Thymus (tissue), 11 donors: ENCODE measurements around the gene PARD3. TPM values are rescaled to one million over a fixed set of nuclear protein-coding genes. Genes with fewer than 3 reads are reported as not detected.

ENCODE experiments used
- DNase-seq, 9 donors: peaks; one replicate each; pipeline ENCODE4 v3.0.0-alpha.2; 2013; ENCODE audit warnings: low spot score in 9 of 9, low read depth in 6 of 9, missing footprints in 1 of 9
- H3K27ac ChIP-seq, 2 donors: one replicate each; pipeline ENCODE4 v1.5.1; 2013; ENCODE audit warnings: control low read depth in 1 of 2, low read depth in 1 of 2, low read length in 1 of 2, mild to moderate bottlenecking in 1 of 2, moderate library complexity in 1 of 2
- H3K27me3 ChIP-seq, 2 donors: one replicate each; pipeline ENCODE4 v1.5.1; 2013; ENCODE audit warnings: low read length in 1 of 2; ENCODE audit not compliant: control insufficient read depth in 2 of 2, insufficient read depth in 1 of 2
- H3K36me3 ChIP-seq, 2 donors: one replicate each; pipeline ENCODE4 v1.5.1; 2013; ENCODE audit warnings: low read length in 1 of 2, mild to moderate bottlenecking in 1 of 2, moderate library complexity in 1 of 2; ENCODE audit not compliant: control insufficient read depth in 2 of 2, insufficient read depth in 2 of 2
- H3K4me1 ChIP-seq, 2 donors: one replicate each; pipeline ENCODE4 v1.5.1; 2013; ENCODE audit warnings: low read length in 2 of 2; ENCODE audit not compliant: control insufficient read depth in 2 of 2, insufficient read depth in 2 of 2
- H3K4me3 ChIP-seq, 2 donors: one replicate each; pipeline ENCODE4 v1.5.1; 2013; ENCODE audit warnings: low read length in 2 of 2, control low read depth in 1 of 2, mild to moderate bottlenecking in 1 of 2
- H3K9me3 ChIP-seq, 2 donors: one replicate each; pipeline ENCODE4 v1.5.1; 2013; ENCODE audit warnings: low read length in 1 of 2, mild to moderate bottlenecking in 1 of 2; ENCODE audit not compliant: control insufficient read depth in 2 of 2, insufficient read depth in 1 of 2
- WGBS: extraction: QIAGEN DNeasy Blood & Tissue Kit; methylation state at CpG from one replicate; pipeline ENCODE4 v1.1.7; 2013; 5-methylcytosine and 5-hydroxymethylcytosine counted together
- polyA plus RNA-seq: library from polyadenylated mRNA; stranded (reverse); fragments of 200-250 nt; gene quantifications from one replicate; pipeline ENCODE4 v1.2.3, GENCODE V29; 2013
- total RNA-seq: library from RNA; stranded (reverse); fragments of 120-200 nt; gene quantifications from one replicate; pipeline ENCODE4 v1.2.4, GENCODE V29; 2013
- donor health status: healthy.

PARD3 gene
- total and polyA plus RNA-seq, 2 donors, result 13.3 to 23.5 TPM

GRCh38 chr10:34377833-34378232 lies 437.3 kb downstream of the PARD3 start:
- Histone ChIP-seq H3K4me1 (no peaks in the 10 kb centered on the region), H3K27ac (no peak overlapping the region), H3K9me3 (no peaks in the 10 kb centered on the region), H3K4me3 (no peak overlapping the region), H3K36me3 (peaks cover 0 to 4% of the 10 kb centered on the region in 2 donors), H3K27me3 (no peaks in the 10 kb centered on the region)
- 97% methylated on average over 5 of the region's 5 CpGs for WGBS
- no peak for DNase-seq

GRCh38 chr10:34374356-34375045 lies 440.6 kb downstream of the PARD3 start:
- Histone ChIP-seq H3K4me3 (no peak overlapping the region), H3K9me3 (no peaks in the 10 kb centered on the region), H3K36me3 (no peaks in the 10 kb centered on the region), H3K27me3 (no peaks in the 10 kb centered on the region), H3K4me1 (peaks cover 8% of the 10 kb centered on the region in 2 donors), H3K27ac (no peak overlapping the region)
- 87% methylated on average over 6 of the region's 6 CpGs for whole genome bisulfite sequencing
- DNase-seq, result no peak

GRCh38 chr10:34373211-34373610 lies 441.9 kb downstream of the PARD3 start:
- Histone ChIP-seq H3K27me3 (no peaks in the 10 kb centered on the region), H3K36me3 (no peaks in the 10 kb centered on the region), H3K4me1 (peaks cover 8% of the 10 kb centered on the region in 2 donors), H3K4me3 (no peak overlapping the region), H3K9me3 (no peaks in the 10 kb centered on the region), H3K27ac (no peak overlapping the region)
- 98% methylated on average over 4 of the region's 4 CpGs for WGBS
- DNase-seq, result no peak

- H3K9me3 ChIP-seq, result no peaks in the 10 kb centered on the region
- no peak overlapping the region for H3K27ac ChIP-seq
- no peak overlapping the region for H3K4me3 ChIP-seq
- no peaks in the 10 kb centered on the region for H3K36me3 ChIP-seq
- no peak for DNase-seq
- H3K27me3 ChIP-seq, result no peaks in the 10 kb centered on the region
- peaks cover 8% of the 10 kb centered on the region in 2 donors for H3K4me1 ChIP-seq
These were observed 442.6 kb downstream of the PARD3 start for GRCh38 chr10:34372509-34372908.

GRCh38 chr10:34370126-34370525 lies 445.0 kb downstream of the PARD3 start:
- Histone ChIP-seq H3K4me3 (no peak overlapping the region), H3K4me1 (peaks cover 8% of the 10 kb centered on the region in 2 donors), H3K36me3 (no peaks in the 10 kb centered on the region), H3K9me3 (no peaks in the 10 kb centered on the region), H3K27ac (no peak overlapping the region), H3K27me3 (no peaks in the 10 kb centered on the region)
- 16% methylated on average over 5 of the region's 5 CpGs for WGBS
- peak; percentile 22 to 73 (median 57) for DNase-seq

GRCh38 chr10:34369120-34369519 lies 446.0 kb downstream of the PARD3 start:
- Histone ChIP-seq H3K27me3 (no peaks in the 10 kb centered on the region), H3K9me3 (no peaks in the 10 kb centered on the region), H3K36me3 (no peaks in the 10 kb centered on the region), H3K4me1 (peaks cover 8% of the 10 kb centered on the region in 2 donors), H3K27ac (no peak overlapping the region), H3K4me3 (no peak overlapping the region)
- 99% methylated on average over 3 of the region's 3 CpGs for WGBS
- DNase-seq, result no peak

- no peak for DNase-seq
- Histone ChIP-seq H3K9me3 (no peaks in the 10 kb centered on the region), H3K4me3 (no peak overlapping the region), H3K27ac (no peak overlapping the region), H3K36me3 (peaks cover 0 to 1% of the 10 kb centered on the region in 2 donors), H3K27me3 (no peaks in the 10 kb centered on the region), H3K4me1 (no peaks in the 10 kb centered on the region)
- 95% methylated on average over 5 of the region's 5 CpGs for WGBS
These were observed 450.7 kb downstream of the PARD3 start for GRCh38 chr10:34364253-34365037.

- H3K27me3 ChIP-seq, result no peaks in the 10 kb centered on the region
- DNase-seq, result no peak
- H3K4me1 ChIP-seq, result no peaks in the 10 kb centered on the region
- peaks cover 0 to 10% of the 10 kb centered on the region in 2 donors for H3K36me3 ChIP-seq
- no peak overlapping the region for H3K4me3 ChIP-seq
- H3K27ac ChIP-seq, result no peak overlapping the region
- H3K9me3 ChIP-seq, result no peaks in the 10 kb centered on the region
- WGBS, result 96% methylated on average over 3 of the region's 3 CpGs
These were observed 454.1 kb downstream of the PARD3 start for GRCh38 chr10:34360984-34361383.

- Histone ChIP-seq H3K27ac (no peak overlapping the region), H3K4me1 (no peaks in the 10 kb centered on the region), H3K36me3 (peaks cover 0 to 10% of the 10 kb centered on the region in 2 donors), H3K27me3 (no peaks in the 10 kb centered on the region), H3K4me3 (no peak overlapping the region), H3K9me3 (no peaks in the 10 kb centered on the region)
- DNase-seq, result no peak
- 96% methylated on average over 4 of the region's 4 CpGs for WGBS
These were observed 455.7 kb downstream of the PARD3 start for GRCh38 chr10:34359435-34359813.
